Spleen (tissue), 7 donors: ENCODE results near the gene COL28A1.

Source experiments
- POLR2A ChIP-seq, 3 donors: fragments of 450-650 bp; IDR thresholded peaks; one replicate each; pipeline ENCODE4 v1.5.1; 2017; ENCODE audit warnings: antibody characterized with exemption in 3 of 3, mild to moderate bottlenecking in 1 of 3
- TF ChIP-seq, protein P1 (sequence below), 11 experiments: fragments of 200-600 bp in 7 of 11; fragments of 450-650 bp in 4 of 11; sonication (generic) in 4 of 11; IDR thresholded peaks in 8 of 11; conservative IDR thresholded peaks in 3 of 11; 1 replicate in 7 of 11; 2 replicates in 4 of 11; pipeline versions ENCODE4 v1.4.0 to v1.8.0; 2016 to 2021; ENCODE audit warnings: antibody characterized with exemption in 11 of 11, inconsistent platforms in 4 of 11, mild to moderate bottlenecking in 1 of 11
- donor health status: DM: no; HTN: no; CAD: no; lungs with moderate emphysema.
- donor health status: DM: no; HTN: no; CAD: no.
- donor health status: DM: no; HTN: no; CAD: no.

GRCh38 chr7:7424151-7424873 is 111.4 kb downstream of the COL28A1 start:
- TF ChIP-seq, protein P1, sequence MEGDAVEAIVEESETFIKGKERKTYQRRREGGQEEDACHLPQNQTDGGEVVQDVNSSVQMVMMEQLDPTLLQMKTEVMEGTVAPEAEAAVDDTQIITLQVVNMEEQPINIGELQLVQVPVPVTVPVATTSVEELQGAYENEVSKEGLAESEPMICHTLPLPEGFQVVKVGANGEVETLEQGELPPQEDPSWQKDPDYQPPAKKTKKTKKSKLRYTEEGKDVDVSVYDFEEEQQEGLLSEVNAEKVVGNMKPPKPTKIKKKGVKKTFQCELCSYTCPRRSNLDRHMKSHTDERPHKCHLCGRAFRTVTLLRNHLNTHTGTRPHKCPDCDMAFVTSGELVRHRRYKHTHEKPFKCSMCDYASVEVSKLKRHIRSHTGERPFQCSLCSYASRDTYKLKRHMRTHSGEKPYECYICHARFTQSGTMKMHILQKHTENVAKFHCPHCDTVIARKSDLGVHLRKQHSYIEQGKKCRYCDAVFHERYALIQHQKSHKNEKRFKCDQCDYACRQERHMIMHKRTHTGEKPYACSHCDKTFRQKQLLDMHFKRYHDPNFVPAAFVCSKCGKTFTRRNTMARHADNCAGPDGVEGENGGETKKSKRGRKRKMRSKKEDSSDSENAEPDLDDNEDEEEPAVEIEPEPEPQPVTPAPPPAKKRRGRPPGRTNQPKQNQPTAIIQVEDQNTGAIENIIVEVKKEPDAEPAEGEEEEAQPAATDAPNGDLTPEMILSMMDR (IDR thresholded peaks at IDR 0.05 in 8 of 11, conservative IDR thresholded peaks at IDR 0.05 in 3 of 11), result peak; percentile 21 to 77 (median 65)
- no peak for TF ChIP-seq POLR2A (IDR thresholded peaks at IDR 0.05)
